ENCODE measurements around the gene SCYGR2.

Gene SCYGR2

GRCh38 chr2:227625420-227625819 is 26.7 kb downstream of the SCYGR2 start:
- in situ Hi-C loops (cut with HindIII; ENCODE audit: low sequenced_read_pairs), result no loop called here
- H3K4me3 ChIP-seq (ENCODE audit: low read depth, low read length), result no peak overlapping the region
- TF ChIP-seq CTCF (IDR thresholded peaks at IDR 0.05; ENCODE audit: low read depth, low read length, missing control alignments), result no peak
- DNase-seq (ENCODE audit: low read depth), result no peak

- TF ChIP-seq CTCF (IDR thresholded peaks at IDR 0.05; ENCODE audit: low read depth, low read length, missing control alignments), result no peak
- DNase-seq (ENCODE audit: low read depth), result no peak
- no peak overlapping the region for H3K4me3 ChIP-seq (ENCODE audit: low read depth, low read length)
- in situ Hi-C loops (cut with HindIII; ENCODE audit: low sequenced_read_pairs), result no loop called here
Observed at GRCh38 chr2:227626580-227627151, 28.0 kb downstream of the SCYGR2 start.

- no peak overlapping the region for H3K4me3 ChIP-seq (ENCODE audit: low read depth, low read length)
- no peak for DNase-seq (ENCODE audit: low read depth)
- in situ Hi-C loops (cut with HindIII; ENCODE audit: low sequenced_read_pairs), result no loop called here
- no peak for TF ChIP-seq CTCF (IDR thresholded peaks at IDR 0.05; ENCODE audit: low read depth, low read length, missing control alignments)
Observed at GRCh38 chr2:227627769-227628168, 29.1 kb downstream of the SCYGR2 start.

GRCh38 chr2:227629435-227629834 is 30.7 kb downstream of the SCYGR2 start:
- no peak for DNase-seq (ENCODE audit: low read depth)
- no peak for TF ChIP-seq CTCF (IDR thresholded peaks at IDR 0.05; ENCODE audit: low read depth, low read length, missing control alignments)
- in situ Hi-C loops (cut with HindIII; ENCODE audit: low sequenced_read_pairs), result no loop called here

GRCh38 chr2:227630322-227630721 is 31.6 kb downstream of the SCYGR2 start:
- no peak for DNase-seq (ENCODE audit: low read depth)
- in situ Hi-C loops (cut with HindIII; ENCODE audit: low sequenced_read_pairs), result loop anchor here (5.0 kb wide), 1 partner anchor 48 kb away; no protein-coding TSS in a partner anchor
- no peak overlapping the region for H3K4me3 ChIP-seq (ENCODE audit: low read depth, low read length)
- TF ChIP-seq CTCF (IDR thresholded peaks at IDR 0.05; ENCODE audit: low read depth, low read length, missing control alignments), result no peak

More at GRCh38 chr2:227629435-227629834, 30.7 kb downstream of the SCYGR2 start:
- no peak overlapping the region for H3K4me3 ChIP-seq (ENCODE audit: low read depth, low read length)

GRCh38 chr2:227632827-227633226 is 34.1 kb downstream of the SCYGR2 start:
- in situ Hi-C loops (cut with HindIII; ENCODE audit: low sequenced_read_pairs), result loop anchor here (5.0 kb wide), 1 partner anchor 51 kb away; no protein-coding TSS in a partner anchor
- H3K4me3 ChIP-seq (ENCODE audit: low read depth, low read length), result no peak overlapping the region
- no peak for TF ChIP-seq CTCF (IDR thresholded peaks at IDR 0.05; ENCODE audit: low read depth, low read length, missing control alignments)
- DNase-seq (ENCODE audit: low read depth), result no peak

Measured in astrocyte of the cerebellum (primary cell).